AG09309 (cell line): Measurements from ENCODE around the gene GLT1D1.

Experiments
- DNase-seq: peaks from one replicate; pipeline ENCODE4 v3.0.0-alpha.2; 2010; ENCODE audit warnings: low read depth
- H3K4me3 ChIP-seq: 2 replicates; pipeline ENCODE4 v1.5.1; 2011; ENCODE audit warnings: mild to moderate bottlenecking, low read depth, low read length, moderate library complexity; ENCODE audit not compliant: control insufficient read depth
- TF ChIP-seq, protein P1 (sequence below): IDR thresholded peaks from 2 replicates; pipeline ENCODE4 v1.5.1; 2011; ENCODE audit warnings: mild to moderate bottlenecking, low read depth, low read length, inconsistent platforms; ENCODE audit not compliant: insufficient read depth, control insufficient read depth; ENCODE audit errors: missing control alignments

The GLT1D1 gene

DNA sequence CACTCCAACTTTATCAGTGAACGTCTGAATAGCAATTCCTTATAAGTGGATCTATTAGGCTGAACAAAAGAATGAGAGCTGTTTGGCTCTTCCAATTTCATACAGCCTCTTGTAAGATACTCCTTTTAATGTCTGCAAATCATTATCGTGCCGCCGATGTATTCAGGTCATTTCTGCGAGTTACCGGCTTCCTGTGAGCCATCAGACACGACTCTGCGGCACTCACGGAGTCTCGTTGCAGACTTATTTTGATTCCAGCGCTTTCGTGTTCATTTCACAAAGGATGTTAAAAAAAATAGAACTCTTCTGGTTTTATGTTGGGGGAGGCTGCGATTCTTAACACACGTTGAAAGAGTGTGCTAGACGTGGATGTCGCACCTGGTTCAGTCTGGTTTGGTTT lies 106.6 kb downstream of the GLT1D1 start:
- no peak for DNase-seq
- TF ChIP-seq, protein P1, sequence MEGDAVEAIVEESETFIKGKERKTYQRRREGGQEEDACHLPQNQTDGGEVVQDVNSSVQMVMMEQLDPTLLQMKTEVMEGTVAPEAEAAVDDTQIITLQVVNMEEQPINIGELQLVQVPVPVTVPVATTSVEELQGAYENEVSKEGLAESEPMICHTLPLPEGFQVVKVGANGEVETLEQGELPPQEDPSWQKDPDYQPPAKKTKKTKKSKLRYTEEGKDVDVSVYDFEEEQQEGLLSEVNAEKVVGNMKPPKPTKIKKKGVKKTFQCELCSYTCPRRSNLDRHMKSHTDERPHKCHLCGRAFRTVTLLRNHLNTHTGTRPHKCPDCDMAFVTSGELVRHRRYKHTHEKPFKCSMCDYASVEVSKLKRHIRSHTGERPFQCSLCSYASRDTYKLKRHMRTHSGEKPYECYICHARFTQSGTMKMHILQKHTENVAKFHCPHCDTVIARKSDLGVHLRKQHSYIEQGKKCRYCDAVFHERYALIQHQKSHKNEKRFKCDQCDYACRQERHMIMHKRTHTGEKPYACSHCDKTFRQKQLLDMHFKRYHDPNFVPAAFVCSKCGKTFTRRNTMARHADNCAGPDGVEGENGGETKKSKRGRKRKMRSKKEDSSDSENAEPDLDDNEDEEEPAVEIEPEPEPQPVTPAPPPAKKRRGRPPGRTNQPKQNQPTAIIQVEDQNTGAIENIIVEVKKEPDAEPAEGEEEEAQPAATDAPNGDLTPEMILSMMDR, result no peak
- no peak overlapping the region for H3K4me3 ChIP-seq

DNA sequence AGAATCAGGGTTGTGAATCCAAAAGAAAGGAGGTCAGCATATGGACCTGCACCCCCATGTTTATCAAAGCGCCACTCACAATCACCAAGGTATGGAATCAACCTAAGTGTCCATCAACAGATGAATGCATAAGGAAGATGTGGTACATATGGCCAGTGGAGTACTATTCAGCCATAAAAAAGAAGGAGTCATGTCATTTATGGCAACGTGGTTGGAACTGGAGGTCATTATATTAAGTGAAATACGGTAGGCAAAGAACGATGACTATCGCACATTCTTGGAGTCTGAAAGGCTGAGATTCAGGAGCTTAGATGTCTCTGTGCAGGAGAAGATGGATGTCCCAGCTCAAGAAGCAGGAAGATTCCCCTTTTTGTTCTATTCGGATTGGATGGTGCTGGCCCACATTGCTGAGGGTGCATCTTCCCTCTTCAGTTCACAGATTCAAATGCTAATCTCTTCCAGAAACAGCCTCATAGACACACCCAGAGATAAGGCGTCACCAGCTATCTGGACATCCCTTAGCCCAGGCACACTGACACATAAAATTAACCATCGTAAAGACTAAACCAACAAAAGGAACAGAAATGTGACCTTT lies 108.1 kb downstream of the GLT1D1 start:
- TF ChIP-seq, protein P1, result no peak
- no peak for DNase-seq
- H3K4me3 ChIP-seq, result no peak overlapping the region

DNA sequence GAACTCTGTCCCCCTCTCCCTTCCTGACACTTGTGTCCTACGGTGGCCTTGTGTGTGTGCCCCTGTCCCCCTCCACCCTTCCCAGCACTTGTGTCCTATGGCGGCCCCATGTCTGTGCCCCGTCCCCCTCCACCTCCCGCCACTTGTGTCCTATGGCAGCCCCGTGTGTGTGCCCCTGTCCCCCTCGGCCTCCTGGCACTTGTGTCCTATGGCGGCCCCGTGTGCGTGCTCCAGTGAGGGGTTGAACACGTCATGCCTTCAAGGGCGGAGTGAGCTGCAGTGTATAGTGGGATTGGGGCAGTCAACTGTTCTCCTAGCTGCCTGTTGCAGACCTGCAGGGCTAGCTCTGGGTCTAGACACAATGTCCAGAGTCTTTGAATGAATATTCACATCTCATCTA lies 108.7 kb downstream of the GLT1D1 start:
- DNase-seq, result no peak
- H3K4me3 ChIP-seq, result no peak overlapping the region
- TF ChIP-seq, protein P1, result no peak

DNA sequence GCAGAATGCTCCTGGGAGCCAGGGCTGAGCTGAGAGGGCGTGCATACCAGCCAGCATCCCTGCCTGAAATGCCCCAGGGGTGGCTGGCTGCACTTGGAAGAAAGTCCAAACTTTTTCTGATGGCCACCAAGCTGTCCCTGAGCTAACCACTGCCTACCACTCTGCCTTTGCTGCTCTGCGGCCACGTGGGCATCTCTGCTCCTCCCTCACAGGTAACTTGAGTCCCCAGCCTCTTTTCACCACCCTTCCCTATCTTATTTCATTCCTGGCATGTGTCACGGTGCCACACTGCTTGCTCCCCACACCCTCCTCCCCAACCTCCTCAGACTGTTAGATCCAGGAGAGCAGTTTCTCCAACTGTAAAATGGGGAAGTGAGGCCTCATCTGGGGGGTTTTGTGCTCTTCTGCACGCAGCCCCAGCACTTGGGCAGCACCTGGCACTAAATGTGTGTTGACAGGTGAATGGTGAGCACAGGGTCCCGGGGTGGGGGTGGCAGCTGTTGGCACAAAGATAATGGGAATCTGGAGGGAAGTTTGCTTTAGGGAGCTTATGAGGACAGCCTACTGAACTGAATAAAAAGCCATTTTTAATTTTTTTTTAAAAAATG lies 113.0 kb downstream of the GLT1D1 start:
- no peak for DNase-seq
- no peak overlapping the region for H3K4me3 ChIP-seq
- TF ChIP-seq, protein P1, result no peak

DNA sequence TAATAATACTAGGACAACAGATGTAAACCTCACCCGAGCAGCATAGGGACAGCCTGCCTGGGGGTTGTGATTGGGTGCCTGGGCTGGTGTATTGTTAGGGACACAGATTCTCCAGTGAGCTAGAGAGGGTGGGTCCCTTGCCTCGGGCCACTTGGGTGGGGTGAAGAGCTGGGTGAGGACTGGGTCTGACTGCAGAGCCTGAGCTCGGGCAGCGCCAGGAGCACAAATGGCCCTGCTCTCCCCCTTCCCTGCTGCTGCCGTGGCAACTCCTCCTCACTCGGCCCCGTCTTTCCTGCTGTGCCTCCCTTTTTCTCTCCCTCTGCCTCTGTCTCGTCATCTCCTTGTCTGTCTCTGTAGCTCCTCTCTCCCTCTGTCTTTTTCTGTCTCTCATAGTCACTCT lies 115.4 kb downstream of the GLT1D1 start:
- DNase-seq, result no peak
- TF ChIP-seq, protein P1, result no peak
- no peak overlapping the region for H3K4me3 ChIP-seq

DNA sequence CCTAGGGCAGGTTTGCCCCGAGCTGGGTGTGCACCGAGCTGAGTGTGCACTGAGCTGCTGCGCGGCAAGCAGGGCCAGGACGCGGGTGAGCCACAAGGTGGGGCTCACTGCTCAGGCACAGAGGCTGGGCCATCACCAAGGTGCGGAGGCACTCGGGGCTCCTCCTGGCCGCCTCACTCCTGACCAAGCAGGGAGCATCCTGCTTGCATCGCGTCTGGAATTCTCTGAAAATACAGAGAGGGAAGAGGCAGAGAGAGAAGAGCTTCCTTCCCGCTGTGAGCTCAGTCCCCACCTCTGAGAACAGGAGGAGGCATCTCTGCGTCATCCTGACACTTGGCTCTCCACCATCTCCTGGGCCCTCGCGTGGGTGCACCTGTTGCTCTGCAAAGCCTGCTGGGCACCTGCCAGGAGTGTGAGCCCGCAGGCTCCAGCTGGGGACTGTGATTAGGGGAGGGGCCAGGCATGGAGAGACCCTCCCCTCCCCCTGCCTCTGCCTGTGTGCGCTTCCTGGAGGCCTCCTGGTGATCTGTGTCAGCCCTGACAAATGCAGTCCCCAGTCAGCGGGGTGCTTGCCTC lies 116.3 kb downstream of the GLT1D1 start:
- TF ChIP-seq, protein P1, result no peak
- H3K4me3 ChIP-seq, result no peak overlapping the region
- no peak for DNase-seq

DNA sequence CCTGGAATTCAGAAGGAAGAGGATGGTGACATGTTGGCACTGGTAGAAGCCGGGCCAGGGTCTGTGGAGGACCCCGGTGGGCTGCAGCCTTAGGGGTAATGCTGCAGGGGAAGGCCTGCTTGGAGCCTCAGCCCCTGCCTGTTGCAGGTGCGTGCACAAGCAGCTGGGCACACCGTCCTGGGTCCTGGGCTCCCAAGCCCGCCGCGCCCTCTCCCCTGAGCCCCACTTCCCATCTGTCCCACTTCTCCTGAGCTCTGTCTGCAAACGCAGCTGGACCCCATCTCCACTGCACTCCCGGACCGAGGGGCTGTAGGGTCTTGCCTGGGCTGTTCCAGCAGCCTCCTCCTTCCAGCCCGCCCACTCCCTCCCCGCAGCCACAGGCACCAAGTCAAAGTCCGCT lies 116.8 kb downstream of the GLT1D1 start:
- TF ChIP-seq, protein P1, result no peak

More for the DNA sequence above, 116.8 kb downstream of the GLT1D1 start:
- H3K4me3 ChIP-seq, result no peak overlapping the region
- no peak for DNase-seq
